H1 (cell line): ENCODE measurements around the gene ARID1B. TPM values are rescaled to one million over a fixed set of nuclear protein-coding genes. Genes with fewer than 3 reads are reported as not detected.

Experiments
- NRF1 ChIP-seq: IDR thresholded peaks from 2 replicates; pipeline ENCODE4 v1.6.1; 2011; ENCODE audit warnings: mild to moderate bottlenecking, low read depth, low read length, improper control_type of control experiment
- SP1 ChIP-seq: IDR thresholded peaks from 2 replicates; pipeline ENCODE4 v1.6.1; 2011; ENCODE audit warnings: low read depth, low read length
- polyA plus RNA-seq, 7 experiments: library from polyadenylated mRNA; depleted of rRNA in 3 of 7; stranded (reverse) in 5 of 7; unstranded in 2 of 7; fragments of >200 nt in 5 of 7; fragments of 200-250 nt in 2 of 7; gene quantifications; 1 replicate in 5 of 7; 2 replicates in 1 of 7; 4 replicates in 1 of 7; pipeline versions ENCODE4 v1.2.1 to v1.2.3, GENCODE V29; 2011 to 2013; ENCODE audit warnings: missing spikeins in 2 of 7, mixed read lengths in 2 of 7
- total RNA-seq: library from RNA; stranded (reverse); fragmentation: NEBNext Ultra II Directional; extraction: Animal tissue kit (Norgen Biotek cat#: 25700); gene quantifications from 2 replicates; pipeline ENCODE4 v1.2.1, GENCODE V29; 2021

The ARID1B gene
- total and polyA plus RNA-seq, 2 of the 8 experiments (the other 6 are each of a cell fraction or from before 2014, with no cell fraction given), result 24.3 to 70.3 TPM

DNA sequence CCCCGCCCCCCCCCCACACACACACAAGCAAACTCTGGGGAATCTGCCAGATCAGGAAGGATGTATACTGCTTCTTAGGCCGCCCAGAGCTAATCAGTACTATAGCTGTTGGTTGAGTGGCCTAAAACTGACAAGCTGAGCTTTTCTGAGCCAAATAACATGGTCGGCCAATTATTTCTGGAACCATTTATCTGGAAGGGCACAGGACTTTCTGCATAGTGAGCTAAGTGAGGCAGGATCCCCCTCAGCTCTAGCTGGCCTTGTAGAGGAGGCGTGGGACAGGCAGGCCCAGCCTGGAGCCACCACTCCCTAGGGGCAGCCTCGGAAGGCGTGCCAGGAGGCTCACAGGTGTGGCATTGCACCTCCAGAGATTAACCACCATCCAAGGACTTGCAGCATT lies 346.1 kb downstream of the ARID1B start (continued):
- TF ChIP-seq SP1, result no peak
- TF ChIP-seq NRF1, result no peak
- TF ChIP-seq, all 59 proteins: peak for 0
